NCI-H187 (cell line): ENCODE data around the gene APOC4.
"Not testable (repeated sequence)": the region's sequence is repeated elsewhere in the genome, so short reads cannot be mapped to it uniquely, and the experiment has no call there.

Experiments used
- DNase-seq, 2 experiments: peaks; one replicate each; lab custom pipeline; 2025; lab: John Stamatoyannopoulos, UW

APOC4 gene

DNA sequence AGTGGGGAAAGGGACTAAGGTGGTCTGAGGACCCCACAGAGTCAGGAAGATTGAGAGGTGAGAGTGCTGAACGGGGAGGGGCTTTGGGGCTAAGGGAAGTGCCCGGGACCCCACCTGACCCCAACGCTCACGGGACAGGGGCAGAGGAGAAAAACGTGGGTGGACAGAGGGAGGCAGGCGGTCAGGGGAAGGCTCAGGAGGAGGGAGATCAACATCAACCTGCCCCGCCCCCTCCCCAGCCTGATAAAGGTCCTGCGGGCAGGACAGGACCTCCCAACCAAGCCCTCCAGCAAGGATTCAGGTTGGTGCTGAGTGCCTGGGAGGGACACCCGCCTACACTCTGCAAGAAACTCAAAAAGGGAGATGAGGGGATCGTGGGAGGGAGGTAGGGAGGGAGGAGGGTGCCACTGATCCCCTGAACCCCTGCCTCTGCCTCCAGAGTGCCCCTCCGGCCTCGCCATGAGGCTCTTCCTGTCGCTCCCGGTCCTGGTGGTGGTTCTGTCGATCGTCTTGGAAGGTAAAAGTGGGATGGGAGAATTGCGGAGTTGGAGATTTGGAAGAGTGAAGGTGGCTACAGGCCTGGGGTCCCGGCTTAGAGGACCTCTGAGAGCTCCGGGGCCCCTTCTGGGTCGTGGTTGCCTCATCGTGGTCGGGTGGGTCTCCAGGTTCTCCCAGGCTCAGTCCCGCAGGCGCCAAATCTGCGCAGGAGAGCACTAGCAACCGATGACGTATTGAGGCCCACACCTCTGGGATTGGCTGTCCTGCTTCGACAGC is 27.4 kb upstream of the APOC4 start, which contains the start of gene APOC1:
APOC1 (plus strand) TSS at position 176 of the 774 bp plus-strand sequence; CDS start at position 460, 284 bp downstream.
- DNase-seq: peak; percentile 33 to 68

DNA sequence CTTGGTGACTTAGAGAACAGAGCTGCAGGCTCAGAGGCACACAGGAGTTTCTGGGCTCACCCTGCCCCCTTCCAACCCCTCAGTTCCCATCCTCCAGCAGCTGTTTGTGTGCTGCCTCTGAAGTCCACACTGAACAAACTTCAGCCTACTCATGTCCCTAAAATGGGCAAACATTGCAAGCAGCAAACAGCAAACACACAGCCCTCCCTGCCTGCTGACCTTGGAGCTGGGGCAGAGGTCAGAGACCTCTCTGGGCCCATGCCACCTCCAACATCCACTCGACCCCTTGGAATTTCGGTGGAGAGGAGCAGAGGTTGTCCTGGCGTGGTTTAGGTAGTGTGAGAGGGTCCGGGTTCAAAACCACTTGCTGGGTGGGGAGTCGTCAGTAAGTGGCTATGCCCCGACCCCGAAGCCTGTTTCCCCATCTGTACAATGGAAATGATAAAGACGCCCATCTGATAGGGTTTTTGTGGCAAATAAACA is 17.8 kb upstream of the APOC4 start:
- DNase-seq: no peak

DNA sequence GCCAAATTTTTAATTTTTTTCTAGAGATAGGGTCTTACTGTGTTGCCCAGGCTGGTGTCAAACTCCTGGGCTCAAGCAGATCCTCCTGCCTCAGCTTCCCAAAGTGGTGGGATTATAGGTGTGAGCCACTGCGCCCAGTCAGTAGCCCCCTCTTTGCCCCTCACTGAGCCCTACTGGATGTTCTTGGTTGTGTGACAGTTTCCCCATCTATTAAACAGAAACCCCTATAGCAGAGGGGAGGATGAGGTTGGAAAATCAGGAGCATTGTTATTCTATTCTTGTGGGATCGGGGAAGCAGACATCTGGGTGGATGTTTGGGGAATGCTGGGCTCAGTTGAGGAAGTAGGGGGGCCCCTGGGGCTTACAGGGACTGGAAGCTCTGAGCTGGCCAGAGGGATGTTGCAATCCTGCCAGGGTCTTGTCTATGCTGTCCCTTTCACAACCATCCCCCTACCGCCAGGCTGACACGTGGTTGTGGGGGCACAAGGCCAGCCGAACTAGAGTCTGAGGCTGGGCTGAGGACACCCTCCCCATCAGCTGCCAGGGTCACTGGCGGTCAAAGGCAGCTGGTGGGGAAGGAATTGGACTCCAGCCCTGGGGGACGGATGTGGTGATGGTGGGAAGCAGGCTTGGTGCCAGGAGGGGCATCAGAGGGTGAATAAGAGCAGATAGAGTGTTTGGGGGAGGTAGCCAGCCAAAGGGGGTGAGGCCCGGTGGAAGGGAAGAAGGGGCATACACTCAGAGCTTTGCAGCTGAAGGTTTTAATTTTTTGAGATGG is 16.7 kb upstream of the APOC4 start:
- DNase-seq: no peak

DNA sequence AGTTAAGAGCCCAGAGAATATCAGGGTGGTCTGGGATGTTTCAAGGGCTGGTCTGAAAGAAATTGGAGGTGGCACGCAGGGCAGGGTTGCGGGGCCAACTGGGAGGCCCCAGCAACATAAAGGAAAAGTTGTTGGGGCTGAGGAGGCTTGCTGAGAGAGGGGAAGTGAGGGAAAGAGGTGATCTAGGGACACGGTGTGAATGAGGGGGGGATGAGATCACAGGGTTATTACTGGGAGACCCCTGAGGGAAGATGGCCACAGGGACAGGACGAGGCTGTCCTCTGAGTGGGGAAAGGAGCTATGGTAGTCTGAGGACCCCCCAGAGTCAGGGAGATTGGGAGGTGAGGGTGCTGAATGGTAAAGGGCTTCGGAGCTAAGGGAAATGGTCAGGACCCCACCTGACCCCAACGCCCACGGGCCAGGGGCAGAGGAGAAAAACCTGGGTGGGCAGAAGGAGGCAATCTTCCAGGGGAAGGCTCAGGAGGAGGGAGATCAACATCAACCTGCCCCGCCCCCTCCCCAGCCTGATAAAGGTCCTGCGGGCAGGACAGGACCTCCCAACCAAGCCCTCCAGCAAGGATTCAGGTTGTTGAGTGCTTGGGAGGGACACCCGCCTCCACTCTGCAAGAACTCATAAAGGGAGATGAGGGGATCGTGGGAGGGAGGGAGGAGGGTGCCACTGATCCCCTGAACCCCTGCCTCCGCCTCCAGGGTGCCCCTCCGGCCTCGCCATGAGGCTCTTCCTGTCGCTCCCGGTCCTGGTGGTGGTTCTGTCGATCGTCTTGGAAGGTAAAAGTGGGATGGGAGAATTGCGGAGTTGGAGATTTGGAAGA is 15.6 kb upstream of the APOC4 start:
- not testable (repeated sequence) for DNase-seq

DNA sequence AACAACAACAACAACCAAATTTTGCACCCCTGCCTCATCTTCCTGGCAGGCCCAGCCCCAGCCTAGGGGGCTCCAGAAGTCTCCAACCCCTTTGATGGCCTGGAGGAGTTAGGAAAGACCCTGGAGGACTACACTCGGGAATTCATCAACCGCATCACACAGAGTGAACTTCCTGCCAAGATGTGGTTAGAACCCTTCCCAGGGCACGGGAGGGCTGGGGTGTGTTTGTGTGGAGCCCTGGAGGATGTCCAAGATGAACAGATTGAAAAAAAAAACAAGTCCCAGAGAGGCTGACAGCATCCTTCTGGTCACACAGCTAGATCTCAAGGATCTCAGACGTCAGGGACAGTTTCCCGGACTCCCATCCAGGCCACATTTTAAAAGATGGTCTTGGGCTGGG is 14.3 kb upstream of the APOC4 start:
- DNase-seq: no peak

DNA sequence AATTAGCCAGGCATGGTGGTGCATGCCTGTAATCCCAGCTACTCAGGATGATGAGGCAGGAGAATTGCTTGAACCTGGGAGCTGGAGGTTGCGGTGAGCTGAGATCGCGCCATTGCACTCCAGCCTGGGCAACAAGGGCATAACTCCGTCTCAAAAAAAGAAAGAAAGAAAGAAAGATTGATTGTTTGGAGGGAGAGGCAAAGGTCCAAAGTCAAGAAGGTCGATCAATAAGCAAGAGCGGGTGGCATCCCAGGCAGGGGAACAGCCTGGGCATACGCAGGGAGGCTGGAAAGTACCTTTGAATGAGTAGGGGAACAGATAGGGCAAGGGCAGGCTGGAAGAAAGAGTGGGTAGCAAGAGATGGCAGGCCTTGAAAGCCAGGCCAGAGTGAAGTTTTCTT is 11.9 kb upstream of the APOC4 start:
- DNase-seq: no peak

DNA sequence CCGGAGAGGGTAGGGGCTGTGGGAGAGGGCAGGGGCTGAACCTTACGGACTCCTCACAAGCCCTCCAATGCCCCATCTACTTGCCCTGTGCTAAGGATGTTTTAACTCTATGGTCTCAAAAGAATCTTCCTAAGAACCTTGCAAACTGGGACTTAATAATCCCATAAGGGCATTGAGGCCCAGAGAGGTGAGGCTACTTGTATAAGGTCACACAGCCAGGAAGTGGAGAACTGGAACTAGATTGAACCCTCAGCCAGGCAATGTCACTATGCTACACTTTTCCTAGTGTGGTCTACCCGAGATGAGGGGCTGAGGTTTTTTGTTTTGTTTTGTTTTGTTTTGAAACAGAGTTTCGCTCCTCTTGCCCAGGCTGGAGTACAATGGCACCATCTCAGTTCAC is 10.5 kb upstream of the APOC4 start:
- DNase-seq: no peak

DNA sequence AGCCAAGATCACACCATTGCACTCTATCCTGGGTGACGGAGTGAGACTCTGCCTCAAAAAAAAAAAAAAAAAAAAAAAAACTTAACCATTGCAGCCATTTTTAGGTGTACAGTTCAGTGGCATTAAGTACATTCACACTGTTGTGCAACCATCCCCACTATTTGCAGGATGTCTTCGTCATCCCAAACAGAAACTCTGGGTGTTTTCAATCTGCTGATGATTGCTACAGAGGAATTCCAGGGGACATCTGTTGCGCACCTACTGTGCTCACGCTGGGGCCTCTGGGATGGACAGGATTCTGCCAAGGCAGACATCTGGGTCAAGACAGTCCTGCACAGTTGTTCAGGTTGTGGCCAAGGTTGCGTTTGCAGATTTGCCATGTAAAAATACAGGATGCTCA is 2.4 kb upstream of the APOC4 start:
- DNase-seq: no peak

DNA sequence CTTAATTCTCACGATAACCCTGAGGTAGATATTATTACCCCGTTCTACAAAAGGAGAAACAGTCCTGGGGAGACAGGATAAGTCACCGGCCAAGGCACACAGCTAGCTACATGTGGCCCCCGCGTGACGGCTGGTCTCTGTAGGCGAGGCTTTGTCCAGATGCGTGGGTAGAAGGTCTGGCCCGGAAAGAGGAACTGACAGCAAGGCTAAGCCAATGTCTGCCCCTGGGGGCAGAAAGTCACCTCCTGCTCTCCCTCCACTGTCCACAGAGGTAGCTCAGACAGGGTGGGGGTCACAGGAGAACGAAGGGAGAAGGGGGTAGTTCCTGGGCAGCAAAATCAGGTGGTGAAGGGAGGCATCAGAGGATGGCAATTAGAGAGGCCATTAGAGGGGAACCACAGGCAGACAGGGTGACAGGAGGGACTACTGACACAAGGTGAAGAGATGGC is 1.8 kb downstream of the APOC4 start:
- DNase-seq: no peak

DNA sequence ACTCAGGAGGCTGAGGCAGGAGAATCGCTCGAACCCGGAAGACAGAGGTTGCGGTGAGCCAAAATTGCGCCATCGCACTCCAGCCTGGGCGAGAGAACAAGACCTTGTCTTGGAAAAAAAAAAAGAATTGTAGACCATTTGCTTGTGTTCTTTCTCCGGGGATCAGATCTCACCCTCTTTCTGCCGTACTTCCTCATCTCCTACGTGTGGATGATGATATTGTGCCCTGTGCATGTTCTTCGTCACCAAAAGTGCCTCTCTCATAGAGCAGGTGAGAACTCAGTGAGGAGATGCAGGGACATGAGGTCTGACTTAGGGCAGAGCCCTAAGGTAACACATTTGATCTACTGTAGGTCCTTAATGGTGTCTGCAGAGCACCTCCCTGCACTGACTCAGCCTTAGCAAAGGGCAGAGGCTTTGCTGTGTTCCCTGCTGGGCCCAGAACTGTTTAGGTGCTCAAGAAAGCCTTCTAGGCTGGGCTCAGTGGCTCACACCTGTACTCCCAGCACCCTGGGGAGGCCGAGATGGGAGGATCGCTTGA is 5.1 kb downstream of the APOC4 start:
- DNase-seq: no peak

DNA sequence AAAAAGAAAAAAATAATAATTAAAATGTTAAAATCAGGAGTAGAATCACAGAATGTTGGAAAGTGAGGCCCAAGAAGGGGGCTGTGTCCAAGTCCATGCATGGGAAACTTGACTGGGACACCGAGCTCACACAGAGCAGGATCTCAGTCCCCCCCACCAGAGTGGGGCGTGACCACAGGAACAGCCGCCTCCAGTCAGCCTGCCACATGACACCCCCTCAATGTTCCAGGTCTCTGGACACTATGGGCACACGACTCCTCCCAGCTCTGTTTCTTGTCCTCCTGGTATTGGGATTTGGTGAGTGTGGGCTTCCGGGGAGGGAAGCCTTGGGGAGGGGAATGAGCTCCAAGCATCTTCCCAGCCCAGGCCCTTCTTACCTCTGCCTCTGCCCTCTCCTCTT is 6.2 kb downstream of the APOC4 start:
- DNase-seq: no peak

DNA sequence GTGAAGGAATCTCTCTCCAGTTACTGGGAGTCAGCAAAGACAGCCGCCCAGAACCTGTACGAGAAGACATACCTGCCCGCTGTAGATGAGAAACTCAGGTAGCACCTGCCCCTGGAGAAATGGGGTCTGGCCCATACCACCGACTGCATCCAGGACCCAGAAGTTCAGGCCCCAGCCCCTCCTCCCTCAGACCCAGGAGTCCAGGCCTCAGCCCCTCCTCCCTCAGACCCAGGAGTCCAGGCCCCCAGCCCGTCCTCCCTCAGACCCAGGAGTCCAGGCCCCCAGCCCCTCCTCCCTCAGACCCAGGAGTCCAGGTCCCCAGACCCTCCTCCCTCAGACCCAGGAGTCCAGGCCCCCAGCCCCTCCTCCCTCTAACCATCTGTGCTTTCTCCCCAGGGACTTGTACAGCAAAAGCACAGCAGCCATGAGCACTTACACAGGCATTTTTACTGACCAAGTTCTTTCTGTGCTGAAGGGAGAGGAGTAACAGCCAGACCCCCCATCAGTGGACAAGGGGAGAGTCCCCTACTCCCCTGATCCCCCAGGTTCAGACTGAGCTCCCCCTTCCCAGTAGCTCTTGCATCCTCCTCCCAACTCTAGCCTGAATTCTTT is 6.8 kb downstream of the APOC4 start:
- no peak for DNase-seq

DNA sequence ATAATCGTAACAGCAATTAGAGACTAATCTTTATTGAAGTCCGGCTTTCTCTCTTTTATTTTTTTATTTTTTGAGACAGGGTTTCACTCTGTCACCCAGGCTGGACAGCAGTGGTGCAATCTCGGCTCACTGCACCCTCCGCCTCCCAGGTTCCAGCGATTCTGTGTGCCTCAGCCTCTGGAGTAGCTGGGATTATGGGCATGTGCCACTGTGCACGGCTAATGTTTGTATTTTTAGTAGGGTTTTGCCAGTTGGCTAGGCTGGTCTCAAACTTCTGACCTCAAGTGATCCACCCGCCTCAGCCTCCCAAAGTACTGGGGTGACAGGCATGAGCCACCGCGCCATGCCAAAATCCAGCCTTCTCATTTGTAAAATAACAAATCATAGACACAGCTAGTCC is 7.5 kb downstream of the APOC4 start:
- DNase-seq: no peak

DNA sequence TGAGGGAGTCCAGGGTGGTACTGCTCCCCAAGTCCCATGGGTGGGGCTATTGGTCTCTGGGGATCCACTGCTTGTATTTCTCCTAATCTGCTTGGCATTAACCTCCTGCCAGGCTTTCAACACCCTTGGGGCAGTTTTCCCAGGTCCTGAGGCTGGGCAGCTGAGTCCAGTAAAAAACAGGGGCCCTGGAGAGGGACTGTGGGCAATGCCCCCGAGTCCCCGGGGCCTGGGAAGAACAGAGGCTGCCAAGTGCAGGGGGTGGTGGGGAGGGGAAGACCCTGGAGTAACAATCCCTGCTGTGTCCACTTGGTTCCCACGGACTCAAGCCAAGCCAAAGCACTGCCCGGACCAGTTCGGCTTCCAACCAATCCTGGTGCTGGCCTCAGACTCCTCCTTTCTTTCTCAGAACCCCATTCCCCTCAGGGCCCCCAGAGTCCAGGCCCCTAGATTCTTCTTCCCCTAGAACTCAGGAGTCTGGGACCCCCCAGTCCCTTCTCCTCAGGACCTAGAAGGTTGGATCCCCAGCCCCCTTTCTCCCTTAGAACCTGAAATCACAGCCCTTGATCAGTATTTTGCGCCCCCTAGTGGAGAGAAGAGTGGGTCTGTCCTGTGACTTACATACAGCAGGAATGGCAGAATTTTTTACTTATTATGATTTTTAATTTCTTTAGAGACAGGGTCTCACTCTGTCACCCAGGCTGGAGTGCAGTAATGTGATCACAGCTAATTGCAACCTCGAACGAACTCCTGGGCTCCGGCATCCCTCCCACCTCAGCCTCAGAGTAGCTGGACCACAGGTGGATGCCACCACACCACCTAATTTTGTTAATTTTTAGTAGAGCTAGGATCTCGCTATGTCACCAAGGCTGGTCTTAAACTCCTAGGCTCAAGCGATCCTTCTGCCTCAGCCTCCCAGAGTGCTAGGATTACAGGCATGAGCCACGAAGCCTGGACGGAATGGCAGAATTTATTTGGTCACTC is 9.4 kb downstream of the APOC4 start:
- peak; percentile 26 to 67 for DNase-seq

DNA sequence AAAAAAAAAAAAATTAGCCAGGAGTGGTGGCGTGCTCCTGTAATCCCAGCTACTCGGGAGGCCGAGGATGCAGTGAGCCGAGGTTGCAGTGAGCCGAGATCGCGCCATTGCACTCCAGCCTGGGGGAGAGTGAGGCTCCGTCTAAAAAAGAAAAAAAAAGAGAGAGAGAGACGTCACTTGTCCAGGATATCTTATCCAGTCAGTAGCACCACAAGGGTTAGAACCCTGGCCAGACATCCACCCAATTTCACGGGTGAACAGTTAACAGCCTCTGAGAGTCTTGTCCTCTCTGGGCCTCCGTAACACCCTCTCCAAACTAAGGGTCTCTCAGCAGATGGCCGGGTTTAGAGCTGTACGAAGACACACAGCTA is 12.2 kb downstream of the APOC4 start:
- DNase-seq: no peak

DNA sequence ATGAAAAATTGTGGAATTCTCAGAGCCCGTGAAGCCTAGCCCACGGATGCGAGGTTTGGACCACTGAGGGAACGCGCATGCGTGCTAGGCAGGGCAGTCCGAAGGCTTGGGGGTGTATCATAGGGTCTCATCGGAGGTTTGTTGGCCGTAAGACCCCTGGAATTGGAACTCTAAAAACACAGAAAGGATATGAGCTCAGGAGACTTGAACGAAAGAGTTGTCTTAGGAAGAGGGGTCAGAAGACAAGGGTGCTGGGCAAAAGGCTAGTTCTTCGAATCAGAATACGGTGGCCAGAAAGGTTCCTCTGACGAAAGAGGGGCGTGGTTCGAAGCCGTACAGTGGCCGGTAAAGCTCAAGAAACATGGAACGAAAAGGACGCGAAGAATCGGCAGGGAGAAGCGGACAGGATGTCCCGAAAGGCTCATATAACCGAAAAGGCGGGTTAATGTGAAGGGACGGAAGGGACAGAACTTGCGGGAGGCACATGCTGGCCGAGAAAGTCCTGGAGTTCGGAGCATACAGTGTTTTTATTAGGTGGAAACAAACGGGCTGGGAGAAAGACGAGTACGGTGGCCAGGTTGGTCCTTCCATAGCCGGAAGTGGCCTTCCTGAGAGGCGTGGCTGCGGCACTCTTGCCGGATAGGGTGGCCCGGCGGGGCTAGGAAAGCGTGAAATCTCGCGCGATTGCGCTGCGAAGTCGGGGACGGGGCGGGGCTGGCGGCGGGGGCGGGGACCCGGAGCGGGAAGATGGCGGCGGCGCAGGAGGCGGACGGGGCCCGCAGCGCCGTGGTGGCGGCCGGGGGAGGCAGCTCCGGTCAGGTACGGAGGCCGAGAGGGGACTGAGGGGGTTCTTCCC is 12.8 kb downstream of the APOC4 start, which contains the start of gene CLPTM1:
CLPTM1 (plus strand) TSS at position 732 of the 856 bp plus-strand sequence; CDS start at position 748, 16 bp downstream.
- peak; percentile 93 to 96 for DNase-seq

DNA sequence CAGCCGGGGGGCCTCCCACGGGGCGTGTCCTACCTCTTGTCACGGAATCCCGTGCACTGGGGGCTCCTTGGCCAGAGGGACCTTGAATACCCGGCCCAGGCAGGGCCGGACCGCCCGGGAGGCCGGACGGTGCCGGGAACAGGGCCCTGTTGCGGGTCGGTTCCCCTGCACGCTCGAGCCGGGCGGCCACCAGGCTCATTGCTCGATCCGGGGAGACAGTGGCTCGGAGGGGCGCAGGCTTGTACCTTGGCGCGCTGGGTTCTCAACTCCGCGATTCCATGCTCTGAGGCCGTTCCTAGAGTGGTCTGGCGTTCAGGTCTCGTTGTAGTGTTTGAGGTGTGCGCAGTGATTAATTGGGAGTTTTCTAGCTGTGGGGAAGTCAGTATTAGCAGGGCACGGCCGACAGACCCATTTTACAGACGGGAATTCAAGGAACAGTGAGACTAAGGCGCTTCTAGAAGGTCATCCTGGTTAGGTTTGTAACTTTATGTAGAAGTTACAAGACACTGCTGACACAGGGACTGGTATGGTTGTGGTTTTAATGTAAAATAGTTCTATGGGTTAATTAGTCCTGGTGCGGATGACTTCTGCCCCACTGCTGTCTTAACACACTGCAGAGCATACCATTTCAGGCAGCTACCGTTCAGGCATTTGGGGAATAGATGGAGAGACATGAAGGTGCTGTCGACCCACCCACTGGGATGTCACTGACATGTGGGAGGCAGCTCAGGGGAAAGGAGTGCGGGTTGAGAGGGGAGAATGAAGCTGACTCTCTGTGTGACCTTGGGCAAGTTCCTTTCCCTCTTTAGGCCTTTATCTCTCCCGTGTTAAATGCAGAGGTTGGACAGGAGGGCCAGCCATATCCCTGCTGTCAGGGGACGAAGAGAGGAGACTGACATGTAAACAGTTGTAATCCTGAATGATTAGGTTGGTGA is 13.7 kb downstream of the APOC4 start:
- no peak for DNase-seq

DNA sequence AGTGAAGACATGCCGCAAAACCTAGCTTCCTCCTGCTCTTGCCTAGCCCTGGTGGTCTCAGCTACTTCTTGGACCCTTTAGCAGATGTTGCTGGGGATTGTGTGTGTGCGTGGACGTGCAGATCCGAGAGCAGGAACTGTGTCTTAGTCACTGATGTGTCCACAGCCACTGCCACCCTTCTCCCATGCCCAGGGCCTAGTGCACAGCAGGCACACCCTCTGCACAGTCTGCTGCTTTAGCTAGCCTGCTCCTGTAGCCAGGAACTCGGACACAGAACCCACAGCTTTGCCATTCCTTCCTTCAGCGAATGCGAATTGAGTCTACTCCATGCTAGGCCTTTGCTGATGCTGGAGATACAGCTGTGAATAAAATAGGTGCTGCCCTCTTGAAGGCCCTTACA is 15.5 kb downstream of the APOC4 start:
- DNase-seq: no peak
